Body of pancreas (tissue), 4 donors: ENCODE results near the gene SCFD2. TPM values are rescaled to one million over a fixed set of nuclear protein-coding genes. Genes with fewer than 3 reads are reported as not detected.
A peak's percentile ranks its signal among the peaks of the same experiment; 100 is the strongest.

ENCODE experiments used
- ATAC-seq: fragments of 150-250 bp; one replicate; pipeline ENCODE4 v1.9.1; 2016
- DNase-seq, 4 donors: peaks; one replicate each; pipeline ENCODE4 v3.0.0-alpha.2; 2019
- H3K27ac ChIP-seq, 4 donors: fragments of 200-600 bp; sonication (generic); 1 replicate in 3 of 4; 2 replicates in 1 of 4; pipeline versions ENCODE4 v1.5.1 to v1.6.1; 2016 to 2019; ENCODE audit warnings: mild to moderate bottlenecking in 1 of 4, mixed read lengths in 1 of 4, moderate library complexity in 1 of 4
- H3K27me3 ChIP-seq, 2 donors: fragments of 200-600 bp; sonication (generic); one replicate each; pipeline ENCODE4 v1.6.0; 2016; ENCODE audit warnings: mild to moderate bottlenecking in 1 of 2
- H3K36me3 ChIP-seq, 2 donors: fragments of 200-600 bp; sonication (generic); replicated peaks in 1 of 2; 2 replicates each; pipeline ENCODE4 v1.5.1; 2016; ENCODE audit warnings: low read depth in 2 of 2; ENCODE audit not compliant: insufficient read depth in 1 of 2
- H3K4me1 ChIP-seq: fragments of 200-600 bp; sonication (generic); one replicate; pipeline ENCODE4 v1.6.0; 2016
- H3K4me3 ChIP-seq, 2 donors: fragments of 200-600 bp; sonication (generic); 1 replicate in 1 of 2; 2 replicates in 1 of 2; pipeline ENCODE4 v1.5.1; 2016 to 2019
- H3K9me3 ChIP-seq, 3 donors: fragments of 200-600 bp; sonication (generic); 1 replicate in 2 of 3; 2 replicates in 1 of 3; pipeline ENCODE4 v1.5.1; 2016
- CTCF ChIP-seq, 7 experiments: fragments of 450-650 bp in 4 of 7; fragments of 200-600 bp in 3 of 7; sonication (generic) in 3 of 7; IDR thresholded peaks; one replicate each; pipeline ENCODE4 v1.5.1; 2016 to 2019; ENCODE audit warnings: antibody characterized with exemption in 7 of 7
- POLR2A ChIP-seq, 3 donors: fragments of 450-650 bp; IDR thresholded peaks; one replicate each; pipeline ENCODE4 v1.6.1; 2016; ENCODE audit warnings: antibody characterized with exemption in 3 of 3, mild to moderate bottlenecking in 2 of 3
- WGBS, 2 donors: methylation state at CpG; one replicate each; pipeline ENCODE4 v1.1.5; 2017; 5-methylcytosine and 5-hydroxymethylcytosine counted together
- intact Hi-C: fragments of 100-400 bp; cut with DNase I; formaldehyde crosslinking; loops from one replicate; pipeline ENCODE4 v1.15.1; 2023
- total RNA-seq, 2 donors: library from RNA; depleted of rRNA; stranded (reverse); fragments of >200 nt; gene quantifications; one replicate each; pipeline ENCODE4 v1.1.0, GENCODE V29; 2016

The SCFD2 gene
- total RNA-seq, 2 donors from 2014 or later: 17.9 to 53.7 TPM

GRCh38 chr4:53012738-53013137 lies 353.1 kb downstream of the SCFD2 start:
- Histone ChIP-seq H3K27me3 (no peaks in the 10 kb centered on the region), H3K4me1 (peaks cover 76% of the 10 kb centered on the region), H3K27ac (peak overlapping the region in 3 of 4 donors; percentile 6 to 64 (median 9)), H3K9me3 (no peaks in the 10 kb centered on the region), H3K4me3 (no peak overlapping the region), H3K36me3 (no peaks in the 10 kb centered on the region)
- no peak for TF ChIP-seq POLR2A (IDR thresholded peaks at IDR 0.05)
- WGBS, 2 donors: 52 to 79% methylated on average over 1 of the region's 1 CpG
- no peak for ATAC-seq
- DNase-seq: no peak
- intact Hi-C loops: no loop called here

- no peak for ATAC-seq
- no peak for DNase-seq
- Histone ChIP-seq H3K27ac (peak overlapping the region; percentile 2 to 68 (median 52)), H3K9me3 (no peaks in the 10 kb centered on the region), H3K4me1 (peaks cover 87% of the 10 kb centered on the region), H3K27me3 (no peaks in the 10 kb centered on the region), H3K36me3 (no peaks in the 10 kb centered on the region), H3K4me3 (no peak overlapping the region)
- WGBS, 2 donors: 13% methylated on average over 2 of the region's 2 CpGs
- intact Hi-C loops: no loop called here
- TF ChIP-seq CTCF (IDR thresholded peaks at IDR 0.05): no peak
These were observed 354.5 kb downstream of the SCFD2 start for GRCh38 chr4:53011259-53011905.

DNA sequence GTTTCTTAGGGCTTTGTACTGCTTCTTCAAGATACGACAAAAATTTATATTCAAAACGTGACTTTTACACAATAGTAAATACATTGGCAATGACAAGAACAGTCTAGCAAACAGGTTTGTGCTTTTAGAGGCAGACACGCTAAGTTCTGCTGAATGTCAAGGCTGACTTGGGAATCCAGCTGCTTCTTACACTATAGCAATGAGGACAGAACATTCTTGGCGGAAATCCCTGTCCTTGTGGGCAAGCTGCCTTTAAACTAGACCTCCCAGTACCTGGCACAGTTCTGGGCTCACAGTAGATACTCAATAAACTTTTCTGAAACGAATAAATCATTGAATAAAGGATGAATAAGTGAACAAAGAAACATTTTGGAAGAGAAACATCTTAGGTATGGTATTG lies 355.5 kb downstream of the SCFD2 start:
- DNase-seq (peak; percentile 79 to 91 (median 87)), ATAC-seq (peak; percentile 82)
- Histone ChIP-seq H3K4me1 (peaks cover 97% of the 10 kb centered on the region), H3K27me3 (no peaks in the 10 kb centered on the region), H3K9me3 (no peaks in the 10 kb centered on the region), H3K27ac (peak overlapping the region; percentile 17 to 74 (median 52)), H3K4me3 (no peak overlapping the region), H3K36me3 (no peaks in the 10 kb centered on the region)
- 26 to 32% methylated on average over 5 of the region's 5 CpGs for WGBS, 2 donors
- TF ChIP-seq CTCF (IDR thresholded peaks at IDR 0.05): no peak
- no peak for TF ChIP-seq POLR2A (IDR thresholded peaks at IDR 0.05)
- intact Hi-C loops: no loop called here

GRCh38 chr4:53009824-53010223 lies 356.0 kb downstream of the SCFD2 start:
- Histone ChIP-seq H3K4me1 (peaks cover 97% of the 10 kb centered on the region), H3K27me3 (no peaks in the 10 kb centered on the region), H3K9me3 (no peaks in the 10 kb centered on the region), H3K27ac (peak overlapping the region; percentile 17 to 74 (median 52)), H3K4me3 (no peak overlapping the region), H3K36me3 (no peaks in the 10 kb centered on the region)
- DNase-seq (no peak), ATAC-seq (no peak)
- TF ChIP-seq CTCF (IDR thresholded peaks at IDR 0.05) (no peak), POLR2A (IDR thresholded peaks at IDR 0.05) (no peak)
- WGBS, 2 donors: 57 to 68% methylated on average over 3 of the region's 3 CpGs
- intact Hi-C loops: no loop called here

DNA sequence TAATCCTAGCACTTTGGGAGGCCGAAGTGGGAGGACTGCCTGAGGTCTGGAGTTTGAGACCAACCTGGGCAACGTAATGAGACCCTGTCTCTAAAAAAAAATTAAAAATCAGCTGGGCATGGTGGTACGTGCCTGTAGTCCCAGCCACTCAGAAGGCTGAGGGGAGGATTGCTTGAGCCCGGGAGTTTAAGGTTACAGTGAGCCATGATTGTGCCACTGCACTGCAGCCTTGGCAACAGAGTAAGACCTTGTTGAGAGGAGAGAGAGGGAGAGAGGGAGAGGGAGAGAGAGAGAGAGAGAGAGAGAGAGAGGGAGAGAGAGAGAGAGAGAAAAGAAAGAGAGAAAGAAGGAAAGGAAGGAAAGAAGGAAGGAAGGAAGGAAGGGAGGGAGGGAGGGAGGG lies 358.8 kb downstream of the SCFD2 start:
- WGBS, 2 donors: 97 to 98% methylated on average over 4 of the region's 4 CpGs
- Histone ChIP-seq H3K27me3 (no peaks in the 10 kb centered on the region), H3K9me3 (no peaks in the 10 kb centered on the region), H3K4me1 (peaks cover 74% of the 10 kb centered on the region), H3K36me3 (no peaks in the 10 kb centered on the region), H3K27ac (peak overlapping the region in 3 of 4 donors; percentile 0 to 51 (median 24)), H3K4me3 (no peak overlapping the region)
- ATAC-seq: no peak
- TF ChIP-seq POLR2A (IDR thresholded peaks at IDR 0.05) (no peak), CTCF (IDR thresholded peaks at IDR 0.05) (no peak)
- intact Hi-C loops: no loop called here
- DNase-seq: no peak
